ENCODE data around the gene ST6GALNAC3. TPM values are rescaled to one million over a fixed set of nuclear protein-coding genes. Genes with fewer than 3 reads are reported as not detected.

ST6GALNAC3 gene
- total RNA-seq, 1 donor from 2014 or later, result 22.0 TPM

GRCh38 chr1:76080552-76081079 lies 6.1 kb downstream of the ST6GALNAC3 start:
- TF ChIP-seq, protein P1, sequence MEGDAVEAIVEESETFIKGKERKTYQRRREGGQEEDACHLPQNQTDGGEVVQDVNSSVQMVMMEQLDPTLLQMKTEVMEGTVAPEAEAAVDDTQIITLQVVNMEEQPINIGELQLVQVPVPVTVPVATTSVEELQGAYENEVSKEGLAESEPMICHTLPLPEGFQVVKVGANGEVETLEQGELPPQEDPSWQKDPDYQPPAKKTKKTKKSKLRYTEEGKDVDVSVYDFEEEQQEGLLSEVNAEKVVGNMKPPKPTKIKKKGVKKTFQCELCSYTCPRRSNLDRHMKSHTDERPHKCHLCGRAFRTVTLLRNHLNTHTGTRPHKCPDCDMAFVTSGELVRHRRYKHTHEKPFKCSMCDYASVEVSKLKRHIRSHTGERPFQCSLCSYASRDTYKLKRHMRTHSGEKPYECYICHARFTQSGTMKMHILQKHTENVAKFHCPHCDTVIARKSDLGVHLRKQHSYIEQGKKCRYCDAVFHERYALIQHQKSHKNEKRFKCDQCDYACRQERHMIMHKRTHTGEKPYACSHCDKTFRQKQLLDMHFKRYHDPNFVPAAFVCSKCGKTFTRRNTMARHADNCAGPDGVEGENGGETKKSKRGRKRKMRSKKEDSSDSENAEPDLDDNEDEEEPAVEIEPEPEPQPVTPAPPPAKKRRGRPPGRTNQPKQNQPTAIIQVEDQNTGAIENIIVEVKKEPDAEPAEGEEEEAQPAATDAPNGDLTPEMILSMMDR (conservative IDR thresholded peaks at IDR 0.05), result no peak
- Mint-ChIP-seq H3K4me3 (no peak overlapping the region), H3K27ac (ENCODE audit: unreplicated experiment) (no peak overlapping the region), H3K9me3 (no peaks in the 10 kb centered on the region), H3K27me3 (ENCODE audit: low read depth) (no peaks in the 10 kb centered on the region), H3K36me3 (ENCODE audit: low read depth) (no peaks in the 10 kb centered on the region), H3K4me1 (peaks cover 40% of the 10 kb centered on the region)
- no peak for DNase-seq (ENCODE audit: low read depth, low spot score)

GRCh38 chr1:76082062-76082461 lies 7.5 kb downstream of the ST6GALNAC3 start:
- TF ChIP-seq, protein P1 (conservative IDR thresholded peaks at IDR 0.05), result no peak
- H3K9me3 Mint-ChIP-seq, result no peaks in the 10 kb centered on the region
- no peak for DNase-seq (ENCODE audit: low read depth, low spot score)
- H3K36me3 Mint-ChIP-seq (ENCODE audit: low read depth), result no peaks in the 10 kb centered on the region
- H3K27ac Mint-ChIP-seq (ENCODE audit: unreplicated experiment), result no peak overlapping the region
- H3K4me1 Mint-ChIP-seq, result peaks cover 36% of the 10 kb centered on the region
- H3K4me3 Mint-ChIP-seq, result no peak overlapping the region
- H3K27me3 Mint-ChIP-seq (ENCODE audit: low read depth), result no peaks in the 10 kb centered on the region

- Mint-ChIP-seq H3K9me3 (no peaks in the 10 kb centered on the region), H3K27me3 (ENCODE audit: low read depth) (no peaks in the 10 kb centered on the region), H3K27ac (ENCODE audit: unreplicated experiment) (peak overlapping the region; percentile 35), H3K4me3 (peak overlapping the region; percentile 32), H3K4me1 (peaks cover 36% of the 10 kb centered on the region), H3K36me3 (ENCODE audit: low read depth) (no peaks in the 10 kb centered on the region)
- DNase-seq (ENCODE audit: low read depth, low spot score), result no peak
- TF ChIP-seq, protein P1 (conservative IDR thresholded peaks at IDR 0.05), result no peak
Observed at GRCh38 chr1:76083189-76083588, 8.6 kb downstream of the ST6GALNAC3 start.

DNA sequence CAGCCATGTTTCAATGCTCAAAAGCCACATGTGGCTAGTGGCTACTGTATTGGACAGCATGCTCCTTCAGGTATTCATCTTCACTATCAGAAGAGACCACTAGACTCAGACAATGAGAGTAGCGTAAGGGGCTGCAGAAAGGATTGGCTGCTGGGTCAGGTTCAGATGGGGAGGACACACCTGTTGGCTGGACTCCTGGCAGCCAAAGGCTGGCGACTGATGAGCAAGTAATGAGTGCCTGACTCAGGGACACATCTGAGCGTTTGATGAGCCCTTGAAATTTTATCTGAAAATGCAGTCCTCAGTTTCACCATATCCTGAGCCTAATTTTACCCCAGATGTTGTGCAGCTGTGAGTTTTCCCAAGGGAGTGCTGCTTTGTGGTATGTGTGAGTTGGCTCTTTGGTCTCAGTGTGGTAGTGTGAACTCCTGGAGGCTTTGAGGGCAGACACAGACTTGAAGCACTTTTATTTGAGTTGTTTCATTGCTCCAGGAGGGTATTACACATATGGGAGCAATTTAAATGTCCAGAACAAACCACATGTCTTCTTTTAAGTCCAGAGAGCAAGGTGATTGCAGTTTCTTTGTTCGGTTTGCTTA lies 9.6 kb downstream of the ST6GALNAC3 start:
- no peak overlapping the region for H3K27ac Mint-ChIP-seq (ENCODE audit: unreplicated experiment)
- no peak overlapping the region for H3K4me3 Mint-ChIP-seq
- peaks cover 36% of the 10 kb centered on the region for H3K4me1 Mint-ChIP-seq

GRCh38 chr1:76084685-76085084 lies 10.1 kb downstream of the ST6GALNAC3 start:
- Mint-ChIP-seq H3K27ac (ENCODE audit: unreplicated experiment) (no peak overlapping the region), H3K4me1 (peaks cover 32% of the 10 kb centered on the region), H3K27me3 (ENCODE audit: low read depth) (no peaks in the 10 kb centered on the region), H3K9me3 (no peaks in the 10 kb centered on the region), H3K4me3 (no peak overlapping the region), H3K36me3 (ENCODE audit: low read depth) (no peaks in the 10 kb centered on the region)
- no peak for DNase-seq (ENCODE audit: low read depth, low spot score)
- TF ChIP-seq, protein P1 (conservative IDR thresholded peaks at IDR 0.05), result no peak

More for the DNA sequence above, 9.6 kb downstream of the ST6GALNAC3 start:
- DNase-seq (ENCODE audit: low read depth, low spot score), result no peak
- no peaks in the 10 kb centered on the region for H3K36me3 Mint-ChIP-seq (ENCODE audit: low read depth)
- TF ChIP-seq, protein P1 (conservative IDR thresholded peaks at IDR 0.05), result no peak
- H3K9me3 Mint-ChIP-seq, result no peaks in the 10 kb centered on the region
- H3K27me3 Mint-ChIP-seq (ENCODE audit: low read depth), result no peaks in the 10 kb centered on the region

All from neural crest cell (in vitro differentiated cells).